Stimulated activated CD4-positive, alpha-beta T cell treated with anti-CD3 and anti-CD28 coated beads, Interleukin-1b, Interleukin-23, amount 100 ng/mL, for 4 hours (primary cell): ENCODE measurements around the gene TENM3.

Experiments used
- DNase-seq, 2 donors: peaks; one replicate each; pipeline ENCODE4 v3.0.0-alpha.2; 2020; ENCODE audit warnings: low read depth in 2 of 2

TENM3 gene

GRCh38 chr4:182838535-182838934, 595.3 kb downstream of the TENM3 start:
- DNase-seq: no peak

GRCh38 chr4:182839256-182839655, 596.1 kb downstream of the TENM3 start:
- no peak for DNase-seq

GRCh38 chr4:182840108-182840507, 596.9 kb downstream of the TENM3 start:
- no peak for DNase-seq

- DNase-seq: no peak
Observed at GRCh38 chr4:182842104-182842600, 599.0 kb downstream of the TENM3 start.

GRCh38 chr4:182842759-182843390, 599.7 kb downstream of the TENM3 start:
- no peak for DNase-seq

- no peak for DNase-seq
Observed at GRCh38 chr4:182843808-182844325, 600.7 kb downstream of the TENM3 start.

- no peak for DNase-seq
Observed at GRCh38 chr4:182845618-182846017, 602.4 kb downstream of the TENM3 start.

- DNase-seq: no peak
Observed at GRCh38 chr4:182846036-182846435, 602.8 kb downstream of the TENM3 start.

- DNase-seq: no peak
Observed at GRCh38 chr4:182847576-182848450, 604.6 kb downstream of the TENM3 start.

- DNase-seq: no peak
Observed at GRCh38 chr4:182848685-182849084, 605.5 kb downstream of the TENM3 start.
